ENCODE results near the gene CNIH2. TPM values are rescaled to one million over a fixed set of nuclear protein-coding genes. Genes with fewer than 3 reads are reported as not detected.

Gene CNIH2
- total and polyA plus RNA-seq, 2 experiments from 2014 or later = 4.3 to 9.2 TPM

GRCh38 chr11:66264383-66264782 is 13.6 kb upstream of the CNIH2 start (continued):
- TF ChIP-seq, protein P1, sequence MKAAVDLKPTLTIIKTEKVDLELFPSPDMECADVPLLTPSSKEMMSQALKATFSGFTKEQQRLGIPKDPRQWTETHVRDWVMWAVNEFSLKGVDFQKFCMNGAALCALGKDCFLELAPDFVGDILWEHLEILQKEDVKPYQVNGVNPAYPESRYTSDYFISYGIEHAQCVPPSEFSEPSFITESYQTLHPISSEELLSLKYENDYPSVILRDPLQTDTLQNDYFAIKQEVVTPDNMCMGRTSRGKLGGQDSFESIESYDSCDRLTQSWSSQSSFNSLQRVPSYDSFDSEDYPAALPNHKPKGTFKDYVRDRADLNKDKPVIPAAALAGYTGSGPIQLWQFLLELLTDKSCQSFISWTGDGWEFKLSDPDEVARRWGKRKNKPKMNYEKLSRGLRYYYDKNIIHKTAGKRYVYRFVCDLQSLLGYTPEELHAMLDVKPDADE (IDR thresholded peaks at IDR 0.05) = no peak
- TF ChIP-seq, protein P2, sequence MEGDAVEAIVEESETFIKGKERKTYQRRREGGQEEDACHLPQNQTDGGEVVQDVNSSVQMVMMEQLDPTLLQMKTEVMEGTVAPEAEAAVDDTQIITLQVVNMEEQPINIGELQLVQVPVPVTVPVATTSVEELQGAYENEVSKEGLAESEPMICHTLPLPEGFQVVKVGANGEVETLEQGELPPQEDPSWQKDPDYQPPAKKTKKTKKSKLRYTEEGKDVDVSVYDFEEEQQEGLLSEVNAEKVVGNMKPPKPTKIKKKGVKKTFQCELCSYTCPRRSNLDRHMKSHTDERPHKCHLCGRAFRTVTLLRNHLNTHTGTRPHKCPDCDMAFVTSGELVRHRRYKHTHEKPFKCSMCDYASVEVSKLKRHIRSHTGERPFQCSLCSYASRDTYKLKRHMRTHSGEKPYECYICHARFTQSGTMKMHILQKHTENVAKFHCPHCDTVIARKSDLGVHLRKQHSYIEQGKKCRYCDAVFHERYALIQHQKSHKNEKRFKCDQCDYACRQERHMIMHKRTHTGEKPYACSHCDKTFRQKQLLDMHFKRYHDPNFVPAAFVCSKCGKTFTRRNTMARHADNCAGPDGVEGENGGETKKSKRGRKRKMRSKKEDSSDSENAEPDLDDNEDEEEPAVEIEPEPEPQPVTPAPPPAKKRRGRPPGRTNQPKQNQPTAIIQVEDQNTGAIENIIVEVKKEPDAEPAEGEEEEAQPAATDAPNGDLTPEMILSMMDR (conservative IDR thresholded peaks at IDR 0.05; ENCODE audit: low read depth in 2 of 2) = no peak

DNA sequence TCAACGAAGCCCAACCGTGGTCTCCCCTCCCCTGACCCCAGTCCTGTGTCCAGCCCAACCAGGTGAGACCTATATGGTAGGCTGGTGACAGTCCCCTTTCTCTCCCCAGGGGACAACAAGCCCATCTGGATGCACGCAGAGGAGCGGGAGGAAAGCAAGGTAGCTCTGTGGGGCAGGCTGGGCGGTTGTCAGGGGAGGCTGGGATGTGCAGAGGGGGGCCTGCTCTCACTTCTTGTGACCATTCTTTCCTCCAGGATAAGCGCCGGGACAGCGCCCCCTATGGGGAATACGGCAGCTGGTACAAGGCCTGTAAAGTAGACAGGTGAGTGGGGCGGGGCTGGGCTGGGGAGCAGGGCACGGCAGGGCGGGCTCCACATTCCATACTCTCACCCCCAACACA is 13.1 kb upstream of the CNIH2 start:
- Mint-ChIP-seq H3K9me3 (no peaks in the 10 kb centered on the region), H3K4me3 (no peak overlapping the region), H3K4me1 (peaks cover 14% of the 10 kb centered on the region), H3K27ac (no peak overlapping the region), H3K27me3 (ENCODE audit: insufficient read depth, low read depth, poor library complexity) (peaks cover 10% of the 10 kb centered on the region), H3K36me3 (ENCODE audit: low read depth) (peaks cover 33% of the 10 kb centered on the region)
- TF ChIP-seq, protein P2 (conservative IDR thresholded peaks at IDR 0.05; ENCODE audit: low read depth in 2 of 2) = peak; percentile 81 to 82
- TF ChIP-seq, protein P3, sequence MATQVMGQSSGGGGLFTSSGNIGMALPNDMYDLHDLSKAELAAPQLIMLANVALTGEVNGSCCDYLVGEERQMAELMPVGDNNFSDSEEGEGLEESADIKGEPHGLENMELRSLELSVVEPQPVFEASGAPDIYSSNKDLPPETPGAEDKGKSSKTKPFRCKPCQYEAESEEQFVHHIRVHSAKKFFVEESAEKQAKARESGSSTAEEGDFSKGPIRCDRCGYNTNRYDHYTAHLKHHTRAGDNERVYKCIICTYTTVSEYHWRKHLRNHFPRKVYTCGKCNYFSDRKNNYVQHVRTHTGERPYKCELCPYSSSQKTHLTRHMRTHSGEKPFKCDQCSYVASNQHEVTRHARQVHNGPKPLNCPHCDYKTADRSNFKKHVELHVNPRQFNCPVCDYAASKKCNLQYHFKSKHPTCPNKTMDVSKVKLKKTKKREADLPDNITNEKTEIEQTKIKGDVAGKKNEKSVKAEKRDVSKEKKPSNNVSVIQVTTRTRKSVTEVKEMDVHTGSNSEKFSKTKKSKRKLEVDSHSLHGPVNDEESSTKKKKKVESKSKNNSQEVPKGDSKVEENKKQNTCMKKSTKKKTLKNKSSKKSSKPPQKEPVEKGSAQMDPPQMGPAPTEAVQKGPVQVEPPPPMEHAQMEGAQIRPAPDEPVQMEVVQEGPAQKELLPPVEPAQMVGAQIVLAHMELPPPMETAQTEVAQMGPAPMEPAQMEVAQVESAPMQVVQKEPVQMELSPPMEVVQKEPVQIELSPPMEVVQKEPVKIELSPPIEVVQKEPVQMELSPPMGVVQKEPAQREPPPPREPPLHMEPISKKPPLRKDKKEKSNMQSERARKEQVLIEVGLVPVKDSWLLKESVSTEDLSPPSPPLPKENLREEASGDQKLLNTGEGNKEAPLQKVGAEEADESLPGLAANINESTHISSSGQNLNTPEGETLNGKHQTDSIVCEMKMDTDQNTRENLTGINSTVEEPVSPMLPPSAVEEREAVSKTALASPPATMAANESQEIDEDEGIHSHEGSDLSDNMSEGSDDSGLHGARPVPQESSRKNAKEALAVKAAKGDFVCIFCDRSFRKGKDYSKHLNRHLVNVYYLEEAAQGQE (IDR thresholded peaks at IDR 0.05; ENCODE audit: unreplicated experiment) = no peak
- no peaks in the 10 kb centered on the region for H3K9me2 ChIP-seq (ENCODE audit: insufficient read depth)
- peak overlapping the region; percentile 50; the same call in 1 of the 2 replicates for H3K27ac ChIP-seq (ENCODE audit: low read depth)
- no peak overlapping the region for H3K4me3 ChIP-seq
- H3F3A ChIP-seq (replicated peaks; ENCODE audit: low read depth) = 0 out of 2 replicates have a peak, but pooled peaks cover 14% of the 10 kb centered on the region
- no peaks in the 10 kb centered on the region for H3K27me3 ChIP-seq (ENCODE audit: insufficient read depth)
- H3K4me2 ChIP-seq = no peak overlapping the region
- peaks cover 6% of the 10 kb centered on the region for H3K79me2 ChIP-seq (replicated peaks; ENCODE audit: insufficient read depth)
- DNase-seq (ENCODE audit: low spot score) (peak; percentile 93), ATAC-seq (peak; percentile 17)
- H3K36me3 ChIP-seq (ENCODE audit: insufficient read depth) = no peaks in the 10 kb centered on the region
- no peaks in the 10 kb centered on the region for H3K4me1 ChIP-seq (ENCODE audit: insufficient read depth)
- H4K20me1 ChIP-seq (replicated peaks; ENCODE audit: insufficient read depth) = peaks cover 7% of the 10 kb centered on the region
- no peak overlapping the region for H2AFZ ChIP-seq

Measured in GM23338 (cell line).